ENCODE results near the gene PVALEF. TPM values are rescaled to one million over a fixed set of nuclear protein-coding genes. Genes with fewer than 3 reads are reported as not detected.

Gene PVALEF
- total and polyA plus RNA-seq, 2 experiments from 2014 or later: not detected

GRCh38 chr17:81173052-81173761 lies 7.9 kb downstream of the PVALEF start:
- Histone ChIP-seq H3K9ac (no peak overlapping the region), H3K4me3 (no peak overlapping the region), H3K9me2 (ENCODE audit: insufficient read depth) (no peaks in the 10 kb centered on the region), H3K4me2 (ENCODE audit: unreplicated experiment) (no peak overlapping the region), H3K79me2 (ENCODE audit: insufficient read depth) (no peaks in the 10 kb centered on the region), H3K27ac (no peak overlapping the region), H3K4me1 (ENCODE audit: insufficient read depth) (no peaks in the 10 kb centered on the region), H3K27me3 (replicated peaks; ENCODE audit: insufficient read depth) (no peaks in the 10 kb centered on the region), H3K9me3 (ENCODE audit: low read depth) (no peaks in the 10 kb centered on the region), H3K36me3 (ENCODE audit: low read depth) (no peaks in the 10 kb centered on the region), H4K20me1 (ENCODE audit: insufficient read depth) (no peaks in the 10 kb centered on the region), H2AFZ (no peak overlapping the region), H3F3A (ENCODE audit: insufficient read depth) (no peaks in the 10 kb centered on the region)
- TF ChIP-seq EZH2 (IDR thresholded peaks at IDR 0.05; ENCODE audit: insufficient read depth, poor library complexity, severe bottlenecking) (no peak), EZH2phosphoT487 (IDR thresholded peaks at IDR 0.05; ENCODE audit: insufficient read depth, low read depth) (no peak)
- no peak for DNase-seq
- in situ Hi-C loops (cut with MboI): no loop called here
- 70 to 74% methylated on average over 11 of the region's 11 CpGs for WGBS, 2 experiments (ENCODE audit: low coverage in 1 of 2, low lambda C conversion rate in 2 of 2, missing lambda C conversion rate in 2 of 2)

GRCh38 chr17:81173762-81174155 lies 8.5 kb downstream of the PVALEF start:
- peak; percentile 19 for DNase-seq
- no peaks in the 10 kb centered on the region for H3K9me3 ChIP-seq (ENCODE audit: low read depth)
- H4K20me1 ChIP-seq (ENCODE audit: insufficient read depth): no peaks in the 10 kb centered on the region
- H2AFZ ChIP-seq: no peak overlapping the region
- H3K27ac ChIP-seq: no peak overlapping the region
- no peak overlapping the region for H3K9ac ChIP-seq
- no peaks in the 10 kb centered on the region for H3F3A ChIP-seq (ENCODE audit: insufficient read depth)
- H3K4me2 ChIP-seq (ENCODE audit: unreplicated experiment): no peak overlapping the region
- no peaks in the 10 kb centered on the region for H3K27me3 ChIP-seq (replicated peaks; ENCODE audit: insufficient read depth)
- no peak overlapping the region for H3K4me3 ChIP-seq
- in situ Hi-C loops (cut with MboI): no loop called here
- WGBS, 2 experiments (ENCODE audit: low coverage in 1 of 2, low lambda C conversion rate in 2 of 2, missing lambda C conversion rate in 2 of 2): 5 to 6% methylated on average over 1 of the region's 1 CpG
- H3K79me2 ChIP-seq (ENCODE audit: insufficient read depth): no peaks in the 10 kb centered on the region
- no peaks in the 10 kb centered on the region for H3K9me2 ChIP-seq (ENCODE audit: insufficient read depth)
- H3K36me3 ChIP-seq (ENCODE audit: low read depth): no peaks in the 10 kb centered on the region
- H3K4me1 ChIP-seq (ENCODE audit: insufficient read depth): no peaks in the 10 kb centered on the region
- TF ChIP-seq EZH2 (IDR thresholded peaks at IDR 0.05; ENCODE audit: insufficient read depth, poor library complexity, severe bottlenecking): no peak
- TF ChIP-seq EZH2phosphoT487 (IDR thresholded peaks at IDR 0.05; ENCODE audit: insufficient read depth, low read depth): no peak

GRCh38 chr17:81176666-81177065 lies 11.4 kb downstream of the PVALEF start:
- TF ChIP-seq EZH2phosphoT487 (IDR thresholded peaks at IDR 0.05; ENCODE audit: insufficient read depth, low read depth): no peak
- TF ChIP-seq EZH2 (IDR thresholded peaks at IDR 0.05; ENCODE audit: insufficient read depth, poor library complexity, severe bottlenecking): no peak
- Histone ChIP-seq H3K4me3 (no peak overlapping the region), H3K27me3 (replicated peaks; ENCODE audit: insufficient read depth) (no peaks in the 10 kb centered on the region), H2AFZ (no peak overlapping the region), H3K9me3 (ENCODE audit: low read depth) (no peaks in the 10 kb centered on the region), H3K9ac (no peak overlapping the region), H3K4me2 (ENCODE audit: unreplicated experiment) (no peak overlapping the region), H3K79me2 (ENCODE audit: insufficient read depth) (no peaks in the 10 kb centered on the region), H3F3A (ENCODE audit: insufficient read depth) (no peaks in the 10 kb centered on the region), H3K4me1 (ENCODE audit: insufficient read depth) (no peaks in the 10 kb centered on the region), H3K9me2 (ENCODE audit: insufficient read depth) (no peaks in the 10 kb centered on the region), H3K36me3 (ENCODE audit: low read depth) (no peaks in the 10 kb centered on the region), H3K27ac (no peak overlapping the region), H4K20me1 (ENCODE audit: insufficient read depth) (no peaks in the 10 kb centered on the region)
- WGBS, 2 experiments (ENCODE audit: low coverage in 1 of 2, low lambda C conversion rate in 2 of 2, missing lambda C conversion rate in 2 of 2): 85 to 88% methylated on average over 6 to 7 of the region's 7 CpGs
- peak; percentile 12 for DNase-seq
- in situ Hi-C loops (cut with MboI): no loop called here

- Histone ChIP-seq H3K9ac (no peak overlapping the region), H3K36me3 (ENCODE audit: low read depth) (no peaks in the 10 kb centered on the region), H3K4me1 (ENCODE audit: insufficient read depth) (no peaks in the 10 kb centered on the region), H3K27me3 (replicated peaks; ENCODE audit: insufficient read depth) (no peaks in the 10 kb centered on the region), H3K9me3 (ENCODE audit: low read depth) (no peaks in the 10 kb centered on the region), H2AFZ (no peak overlapping the region), H3K4me2 (ENCODE audit: unreplicated experiment) (no peak overlapping the region), H3F3A (ENCODE audit: insufficient read depth) (no peaks in the 10 kb centered on the region), H3K4me3 (no peak overlapping the region), H3K27ac (no peak overlapping the region), H3K79me2 (ENCODE audit: insufficient read depth) (no peaks in the 10 kb centered on the region), H4K20me1 (ENCODE audit: insufficient read depth) (no peaks in the 10 kb centered on the region), H3K9me2 (ENCODE audit: insufficient read depth) (no peaks in the 10 kb centered on the region)
- no peak for TF ChIP-seq EZH2phosphoT487 (IDR thresholded peaks at IDR 0.05; ENCODE audit: insufficient read depth, low read depth)
- no peak for TF ChIP-seq EZH2 (IDR thresholded peaks at IDR 0.05; ENCODE audit: insufficient read depth, poor library complexity, severe bottlenecking)
- DNase-seq: no peak
- in situ Hi-C loops (cut with MboI): no loop called here
- WGBS, 2 experiments (ENCODE audit: low coverage in 1 of 2, low lambda C conversion rate in 2 of 2, missing lambda C conversion rate in 2 of 2): 76 to 79% methylated on average over 22 to 25 of the region's 25 CpGs
These were observed 13.1 kb downstream of the PVALEF start for GRCh38 chr17:81178136-81179091.

All from GM23248 (cell line).